Activated CD4-positive, alpha-beta memory T cell treated with anti-CD3 and anti-CD28 coated beads for 36 hours (primary cell): ENCODE data around the gene MYO5A. TPM values are rescaled to one million over a fixed set of nuclear protein-coding genes. Genes with fewer than 3 reads are reported as not detected.
A peak's percentile ranks its signal among the peaks of the same experiment; 100 is the strongest.
"Not testable (repeated sequence)": the region's sequence is repeated elsewhere in the genome, so short reads cannot be mapped to it uniquely, and the experiment has no call there.

ENCODE experiments used
- CTCF ChIA-PET: fragments of 350-600 bp; sonication (Branson Sonifier 250); formaldehyde crosslinking; loops from one replicate; lab custom pipeline; 2021; ENCODE audit warnings: antibody characterized with exemption, inconsistent platforms; lab: Charles Lee
- POLR2A ChIA-PET: fragments of 350-600 bp; sonication (Branson Sonifier 250); formaldehyde crosslinking; loops from one replicate; lab custom pipeline; 2021; ENCODE audit warnings: antibody characterized with exemption; lab: Charles Lee
- DNase-seq: peaks from one replicate; pipeline ENCODE4 v3.0.0-alpha.2; 2020
- H3K27ac Mint-ChIP-seq: one replicate; pipeline ENCODE4 v1.8.0; 2021; ENCODE audit warnings: mixed read lengths
- H3K27me3 Mint-ChIP-seq: one replicate; pipeline ENCODE4 v1.8.0; 2021; ENCODE audit warnings: mixed read lengths
- H3K36me3 Mint-ChIP-seq: one replicate; pipeline ENCODE4 v1.8.0; 2021; ENCODE audit warnings: mixed read lengths
- H3K4me1 Mint-ChIP-seq: one replicate; pipeline ENCODE4 v1.8.0; 2021; ENCODE audit warnings: low read depth, mixed read lengths
- H3K4me3 Mint-ChIP-seq: one replicate; pipeline ENCODE4 v1.8.0; 2021; ENCODE audit warnings: mild to moderate bottlenecking, mixed read lengths
- H3K9me3 Mint-ChIP-seq: one replicate; pipeline ENCODE4 v1.8.0; 2021; ENCODE audit warnings: mixed read lengths
- intact Hi-C: fragments of 100-400 bp; cut with micrococcal nuclease; formaldehyde crosslinking; loops from one replicate; pipeline ENCODE4 v1.15.1; 2023
- total RNA-seq, 2 experiments: library from RNA; stranded (reverse); gene quantifications; one replicate each; pipeline ENCODE4 v1.2.3, GENCODE V29; 2021

MYO5A gene
- total RNA-seq, 2 experiments from 2014 or later: 32.4 to 37.8 TPM

DNA sequence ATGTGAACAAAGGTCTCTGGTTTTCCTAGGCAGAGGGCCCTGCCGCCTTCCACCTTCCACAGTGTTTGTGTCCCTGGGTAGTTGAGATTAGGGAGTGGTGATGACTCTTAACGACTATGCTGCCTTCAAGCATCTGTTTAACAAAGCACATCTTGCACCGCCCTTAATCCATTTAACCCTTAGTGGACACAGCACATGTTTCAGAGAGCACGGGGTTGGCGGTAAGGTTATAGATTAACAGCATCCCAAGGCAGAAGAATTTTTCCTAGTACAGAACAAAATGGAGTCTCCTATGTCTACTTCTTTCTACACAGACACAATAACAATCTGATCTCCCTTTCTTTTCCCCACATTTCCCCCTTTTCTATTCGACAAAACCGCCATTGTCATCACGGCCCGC, 69.4 kb downstream of the MYO5A start:
- H3K27ac Mint-ChIP-seq, CTCF ChIA-PET, H3K27me3 Mint-ChIP-seq, DNase-seq, H3K4me3 Mint-ChIP-seq, intact Hi-C loops, POLR2A ChIA-PET: not testable (repeated sequence)
- Mint-ChIP-seq H3K36me3 (peaks cover 16% of the 10 kb centered on the region), H3K4me1 (peaks cover 38% of the 10 kb centered on the region), H3K9me3 (peaks cover 23% of the 10 kb centered on the region)

DNA sequence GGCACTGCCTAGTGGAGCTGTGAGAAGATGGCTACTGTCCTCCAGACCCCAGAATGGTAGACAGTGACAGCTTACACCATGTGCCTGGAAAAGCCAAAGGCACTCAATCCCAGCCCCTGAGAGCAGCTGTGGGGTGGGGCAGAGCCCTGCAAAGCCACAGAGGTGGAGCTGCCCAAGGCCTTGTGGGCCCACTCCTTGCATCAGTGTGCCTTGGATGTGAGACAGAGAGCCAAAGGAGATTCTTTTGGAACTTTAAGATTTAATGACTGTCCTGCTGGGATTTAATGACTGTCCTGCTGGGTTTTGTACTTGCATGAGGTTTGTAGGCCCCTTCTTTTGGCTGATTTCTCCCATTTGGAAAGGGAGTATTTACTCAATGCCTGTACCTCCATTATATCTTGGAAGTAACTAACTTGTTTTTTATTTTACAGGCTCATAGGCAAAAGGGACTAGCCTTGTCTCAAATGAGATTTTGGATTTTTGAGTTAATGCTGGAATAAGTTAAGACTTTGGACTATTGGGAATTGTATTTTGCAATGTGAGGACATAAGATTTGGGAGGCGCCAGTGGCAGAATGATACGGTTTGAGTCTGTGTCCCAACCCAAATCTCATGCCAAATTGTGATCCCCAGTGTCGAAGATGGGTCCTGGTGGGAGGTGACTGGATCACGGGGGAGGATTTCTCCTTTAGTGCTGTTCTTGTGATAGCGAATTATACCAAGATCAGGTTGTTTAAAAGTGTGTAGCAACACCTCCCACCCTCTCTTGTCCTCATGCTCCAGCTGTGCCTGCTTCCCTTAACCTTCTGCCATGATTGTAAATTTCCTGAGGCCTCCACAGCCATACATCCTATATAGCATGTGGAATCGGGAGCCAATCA, 80.4 kb downstream of the MYO5A start:
- H3K4me3 Mint-ChIP-seq: no peak overlapping the region
- ChIA-PET CTCF (no interaction called here), POLR2A (no interaction called here)
- peaks cover 3% of the 10 kb centered on the region for H3K36me3 Mint-ChIP-seq
- peaks cover 6% of the 10 kb centered on the region for H3K9me3 Mint-ChIP-seq
- intact Hi-C loops: no loop called here
- H3K4me1 Mint-ChIP-seq: peaks cover 30% of the 10 kb centered on the region
- no peak for DNase-seq
- no peak overlapping the region for H3K27ac Mint-ChIP-seq
- no peaks in the 10 kb centered on the region for H3K27me3 Mint-ChIP-seq

DNA sequence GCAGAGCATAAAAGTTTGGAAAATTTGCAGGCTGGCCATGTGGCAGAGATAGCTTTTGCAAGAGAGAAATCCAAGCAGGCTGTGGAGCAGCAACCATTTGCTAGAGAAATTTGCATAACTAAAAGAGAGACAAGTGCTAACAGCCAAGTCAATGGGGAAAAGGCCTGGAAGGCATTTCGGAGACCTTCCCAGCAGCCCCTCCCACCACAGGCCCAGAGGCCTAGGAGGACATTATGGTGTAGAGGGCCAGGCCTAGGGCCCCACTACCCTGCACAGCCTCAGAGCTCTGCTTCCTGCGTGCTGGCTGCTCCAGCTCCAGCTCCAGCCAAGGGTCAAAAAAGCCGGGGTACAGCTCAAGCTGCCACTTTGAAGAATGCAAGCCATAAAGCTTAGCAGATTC, 82.7 kb downstream of the MYO5A start:
- H3K36me3 Mint-ChIP-seq: no peaks in the 10 kb centered on the region
- H3K4me1 Mint-ChIP-seq: peaks cover 29% of the 10 kb centered on the region
- H3K27me3 Mint-ChIP-seq: no peaks in the 10 kb centered on the region
- no peaks in the 10 kb centered on the region for H3K9me3 Mint-ChIP-seq
- intact Hi-C loops: no loop called here
- no peak for DNase-seq
- no peak overlapping the region for H3K4me3 Mint-ChIP-seq
- no peak overlapping the region for H3K27ac Mint-ChIP-seq
- POLR2A ChIA-PET: no interaction called here
- CTCF ChIA-PET: no interaction called here

GRCh38 chr15:52445553-52445952, 83.1 kb downstream of the MYO5A start:
- DNase-seq: no peak
- H3K4me1 Mint-ChIP-seq: peaks cover 31% of the 10 kb centered on the region
- intact Hi-C loops: no loop called here
- no peaks in the 10 kb centered on the region for H3K36me3 Mint-ChIP-seq
- POLR2A ChIA-PET: no interaction called here
- H3K9me3 Mint-ChIP-seq: no peaks in the 10 kb centered on the region
- no peak overlapping the region for H3K27ac Mint-ChIP-seq
- H3K27me3 Mint-ChIP-seq: no peaks in the 10 kb centered on the region
- CTCF ChIA-PET: no interaction called here
- no peak overlapping the region for H3K4me3 Mint-ChIP-seq

DNA sequence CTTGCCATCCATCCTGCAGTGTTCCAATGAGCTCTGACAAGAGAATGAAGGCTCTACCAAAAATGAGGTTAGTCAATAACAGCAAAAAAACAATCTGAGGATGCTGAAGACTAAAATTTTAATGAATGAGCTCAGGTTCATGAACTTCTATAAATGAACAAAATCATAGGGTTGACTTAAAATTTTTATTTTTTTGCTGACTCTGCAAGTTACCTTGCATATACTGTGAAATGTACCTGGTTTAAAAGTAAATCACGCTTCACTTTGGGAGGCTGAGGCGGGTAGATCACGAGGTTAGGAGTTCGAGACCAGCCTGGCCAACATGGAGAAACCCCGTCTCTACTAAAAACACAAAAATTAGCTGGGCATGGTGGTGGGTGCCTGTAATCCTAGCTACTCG, 85.5 kb downstream of the MYO5A start:
- CTCF ChIA-PET, H3K4me3 Mint-ChIP-seq, H3K36me3 Mint-ChIP-seq, POLR2A ChIA-PET, H3K27me3 Mint-ChIP-seq, H3K27ac Mint-ChIP-seq, intact Hi-C loops, H3K9me3 Mint-ChIP-seq, DNase-seq: not testable (repeated sequence)
- peaks cover 42% of the 10 kb centered on the region for H3K4me1 Mint-ChIP-seq

DNA sequence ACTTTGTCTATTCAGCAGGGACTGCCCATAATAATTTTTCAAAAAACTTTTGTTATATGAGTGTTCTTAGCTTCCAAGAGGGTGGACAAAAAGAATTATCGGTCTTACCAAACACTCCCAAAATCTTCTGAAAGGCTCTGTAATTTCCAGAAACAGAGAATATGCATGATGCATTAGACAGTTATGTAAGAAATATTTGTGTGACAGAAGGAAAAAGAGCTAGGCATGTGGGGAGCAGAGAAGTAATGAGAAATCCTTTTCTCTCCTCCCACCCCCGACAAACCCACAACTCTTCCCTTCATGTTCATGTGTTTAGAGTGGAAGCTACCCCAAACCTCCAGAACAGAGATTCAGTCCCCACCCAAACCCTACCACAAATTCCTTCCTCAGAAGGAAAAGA, 86.8 kb downstream of the MYO5A start:
- intact Hi-C loops: no loop called here
- no peaks in the 10 kb centered on the region for H3K9me3 Mint-ChIP-seq
- no peak for DNase-seq
- no peak overlapping the region for H3K27ac Mint-ChIP-seq
- CTCF ChIA-PET: no interaction called here
- peaks cover 46% of the 10 kb centered on the region for H3K4me1 Mint-ChIP-seq
- H3K4me3 Mint-ChIP-seq: no peak overlapping the region
- POLR2A ChIA-PET: no interaction called here
- H3K36me3 Mint-ChIP-seq: no peaks in the 10 kb centered on the region
- H3K27me3 Mint-ChIP-seq: no peaks in the 10 kb centered on the region

GRCh38 chr15:52440946-52441345, 87.7 kb downstream of the MYO5A start:
- no peak for DNase-seq
- intact Hi-C loops: loop anchor here (1.0 kb wide), 1 partner anchor 23 kb away; no protein-coding TSS in a partner anchor
- CTCF ChIA-PET: no interaction called here
- peaks cover 46% of the 10 kb centered on the region for H3K4me1 Mint-ChIP-seq
- no peak overlapping the region for H3K27ac Mint-ChIP-seq
- H3K27me3 Mint-ChIP-seq: no peaks in the 10 kb centered on the region
- H3K36me3 Mint-ChIP-seq: no peaks in the 10 kb centered on the region
- no peaks in the 10 kb centered on the region for H3K9me3 Mint-ChIP-seq
- POLR2A ChIA-PET: no interaction called here
- no peak overlapping the region for H3K4me3 Mint-ChIP-seq

DNA sequence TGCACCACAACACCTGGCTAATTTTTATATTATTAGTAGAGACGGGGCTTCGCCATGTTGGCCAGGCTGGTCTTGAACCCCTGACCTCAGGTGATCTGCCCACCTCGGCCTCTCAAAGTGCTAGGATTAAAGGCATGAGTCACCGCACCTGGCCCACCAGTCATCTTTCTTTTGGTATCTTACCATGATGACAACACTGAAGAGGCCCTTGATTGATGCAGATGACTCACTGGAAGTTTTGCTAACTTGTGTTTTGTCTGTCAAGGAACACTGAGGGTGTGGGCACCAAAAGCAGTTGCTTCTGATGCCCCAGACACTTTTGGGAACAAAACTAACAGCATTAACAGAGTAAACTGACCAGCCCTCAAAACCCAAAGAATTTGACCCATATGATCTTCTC, 88.3 kb downstream of the MYO5A start:
- DNase-seq: peak; percentile 61
- POLR2A ChIA-PET: no interaction called here
- intact Hi-C loops: loop anchor here (1.0 kb wide), 1 partner anchor 24 kb away; no protein-coding TSS in a partner anchor
- H3K4me3 Mint-ChIP-seq: no peak overlapping the region
- CTCF ChIA-PET: no interaction called here
- H3K4me1 Mint-ChIP-seq: peaks cover 42% of the 10 kb centered on the region
- H3K36me3 Mint-ChIP-seq: no peaks in the 10 kb centered on the region
- no peaks in the 10 kb centered on the region for H3K27me3 Mint-ChIP-seq
- H3K27ac Mint-ChIP-seq: no peak overlapping the region
- no peaks in the 10 kb centered on the region for H3K9me3 Mint-ChIP-seq

- POLR2A ChIA-PET: no interaction called here
- H3K9me3 Mint-ChIP-seq: no peaks in the 10 kb centered on the region
- DNase-seq: no peak
- no peaks in the 10 kb centered on the region for H3K27me3 Mint-ChIP-seq
- CTCF ChIA-PET: interaction anchor here (0.8 to 1.3 kb wide), 2 partner anchors 72 to 296 kb away, joined by 3 to 4 read pairs; no protein-coding TSS in a partner anchor
- no peak overlapping the region for H3K27ac Mint-ChIP-seq
- intact Hi-C loops: loop anchor here (5.0 kb wide), 1 partner anchor 37 kb away; no protein-coding TSS in a partner anchor
- peaks cover 37% of the 10 kb centered on the region for H3K4me1 Mint-ChIP-seq
- no peak overlapping the region for H3K4me3 Mint-ChIP-seq
- no peaks in the 10 kb centered on the region for H3K36me3 Mint-ChIP-seq
These were observed 89.2 kb downstream of the MYO5A start for GRCh38 chr15:52439470-52439869.

- DNase-seq, H3K27ac Mint-ChIP-seq, H3K36me3 Mint-ChIP-seq, H3K4me3 Mint-ChIP-seq, H3K27me3 Mint-ChIP-seq, POLR2A ChIA-PET, H3K9me3 Mint-ChIP-seq: not testable (repeated sequence)
- peaks cover 35% of the 10 kb centered on the region for H3K4me1 Mint-ChIP-seq
- CTCF ChIA-PET: interaction anchor here (1.0 to 1.3 kb wide), 2 partner anchors 25 to 296 kb away, joined by 3 to 4 read pairs; no protein-coding TSS in a partner anchor
- intact Hi-C loops: loop anchor here (5.0 kb wide), 1 partner anchor 37 kb away; no protein-coding TSS in a partner anchor
These were observed 89.6 kb downstream of the MYO5A start for GRCh38 chr15:52439042-52439441.

DNA sequence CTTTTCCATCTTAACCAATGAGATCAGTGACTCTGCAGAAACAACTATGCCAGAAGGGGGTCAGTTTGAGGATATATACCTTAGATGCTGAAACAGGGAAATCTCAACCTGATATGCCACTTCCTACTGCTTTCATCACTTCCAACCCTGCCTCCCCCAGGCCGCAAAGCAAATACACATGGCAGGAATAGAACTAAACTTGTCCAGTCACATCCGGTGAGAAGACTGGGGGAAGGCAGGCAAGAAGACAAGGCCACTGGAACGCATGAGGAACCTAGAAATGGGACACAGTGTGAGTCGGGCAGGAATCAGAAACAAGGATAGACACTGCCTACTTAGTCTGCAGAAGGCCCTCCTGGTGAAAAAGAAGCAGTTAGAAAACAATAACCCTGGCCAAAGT, 90.6 kb downstream of the MYO5A start:
- Mint-ChIP-seq H3K4me1 (peaks cover 36% of the 10 kb centered on the region), H3K27me3 (no peaks in the 10 kb centered on the region), H3K4me3 (no peak overlapping the region), H3K36me3 (no peaks in the 10 kb centered on the region), H3K27ac (no peak overlapping the region), H3K9me3 (no peaks in the 10 kb centered on the region)
- POLR2A ChIA-PET: no interaction called here
- intact Hi-C loops: loop anchor here (5.0 kb wide), 1 partner anchor 36 kb away; no protein-coding TSS in a partner anchor
- DNase-seq: no peak
- CTCF ChIA-PET: interaction anchor here (1.0 kb wide), 1 partner anchor 26 kb away, joined by 3 read pairs; no protein-coding TSS in a partner anchor

DNA sequence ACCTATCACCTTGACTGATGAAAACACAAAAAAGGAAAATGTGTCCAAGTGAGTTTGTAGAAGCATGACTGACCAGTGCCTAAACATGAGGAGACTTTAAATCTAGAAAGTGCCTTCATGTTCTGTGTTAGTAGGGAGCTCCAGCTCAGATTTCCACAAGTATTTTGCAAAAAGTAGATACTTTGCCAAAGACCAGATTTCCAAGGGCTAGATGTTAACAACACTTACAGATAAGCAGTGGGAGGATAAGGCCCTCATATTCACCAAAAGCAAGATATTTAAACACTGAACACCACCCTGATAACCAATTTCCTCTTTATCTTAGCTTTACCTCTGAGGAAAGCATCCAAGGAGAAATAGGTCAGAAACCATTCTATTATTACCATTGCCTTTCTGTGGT, 91.0 kb downstream of the MYO5A start:
- H3K4me3 Mint-ChIP-seq: no peak overlapping the region
- H3K27ac Mint-ChIP-seq: no peak overlapping the region
- DNase-seq: no peak
- H3K27me3 Mint-ChIP-seq: no peaks in the 10 kb centered on the region
- H3K36me3 Mint-ChIP-seq: no peaks in the 10 kb centered on the region
- H3K4me1 Mint-ChIP-seq: peaks cover 37% of the 10 kb centered on the region
- ChIA-PET POLR2A (no interaction called here), CTCF (no interaction called here)
- no peaks in the 10 kb centered on the region for H3K9me3 Mint-ChIP-seq
- intact Hi-C loops: loop anchor here (5.0 kb wide), 1 partner anchor 35 kb away; no protein-coding TSS in a partner anchor
